ENCODE results near the gene PCDH8. TPM values are rescaled to one million over a fixed set of nuclear protein-coding genes. Genes with fewer than 3 reads are reported as not detected.
A peak's percentile ranks its signal among the peaks of the same experiment; 100 is the strongest.

PCDH8 gene
- total RNA-seq, 1 donor from 2014 or later: not detected

GRCh38 chr13:52868190-52868589, 19.8 kb upstream of the PCDH8 start:
- intact Hi-C loops (cut with DNase I): no loop called here
- Histone ChIP-seq H3K4me3 (no peak overlapping the region), H3K27ac (no peak overlapping the region), H3K36me3 (no peaks in the 10 kb centered on the region), H3K27me3 (no peaks in the 10 kb centered on the region), H3K9me3 (no peaks in the 10 kb centered on the region), H3K4me1 (no peaks in the 10 kb centered on the region)
- no peak for DNase-seq (ENCODE audit: low spot score in 2 of 2)
- no peak for TF ChIP-seq CTCF (IDR thresholded peaks at IDR 0.05)

GRCh38 chr13:52864941-52865340, 16.5 kb upstream of the PCDH8 start:
- H3K27me3 ChIP-seq: no peaks in the 10 kb centered on the region
- intact Hi-C loops (cut with DNase I): no loop called here
- H3K36me3 ChIP-seq: no peaks in the 10 kb centered on the region
- H3K9me3 ChIP-seq: no peaks in the 10 kb centered on the region
- H3K4me1 ChIP-seq: no peaks in the 10 kb centered on the region
- H3K27ac ChIP-seq: no peak overlapping the region
- H3K4me3 ChIP-seq: no peak overlapping the region
- no peak for DNase-seq (ENCODE audit: low spot score in 2 of 2)
- no peak for TF ChIP-seq CTCF (IDR thresholded peaks at IDR 0.05)

DNA sequence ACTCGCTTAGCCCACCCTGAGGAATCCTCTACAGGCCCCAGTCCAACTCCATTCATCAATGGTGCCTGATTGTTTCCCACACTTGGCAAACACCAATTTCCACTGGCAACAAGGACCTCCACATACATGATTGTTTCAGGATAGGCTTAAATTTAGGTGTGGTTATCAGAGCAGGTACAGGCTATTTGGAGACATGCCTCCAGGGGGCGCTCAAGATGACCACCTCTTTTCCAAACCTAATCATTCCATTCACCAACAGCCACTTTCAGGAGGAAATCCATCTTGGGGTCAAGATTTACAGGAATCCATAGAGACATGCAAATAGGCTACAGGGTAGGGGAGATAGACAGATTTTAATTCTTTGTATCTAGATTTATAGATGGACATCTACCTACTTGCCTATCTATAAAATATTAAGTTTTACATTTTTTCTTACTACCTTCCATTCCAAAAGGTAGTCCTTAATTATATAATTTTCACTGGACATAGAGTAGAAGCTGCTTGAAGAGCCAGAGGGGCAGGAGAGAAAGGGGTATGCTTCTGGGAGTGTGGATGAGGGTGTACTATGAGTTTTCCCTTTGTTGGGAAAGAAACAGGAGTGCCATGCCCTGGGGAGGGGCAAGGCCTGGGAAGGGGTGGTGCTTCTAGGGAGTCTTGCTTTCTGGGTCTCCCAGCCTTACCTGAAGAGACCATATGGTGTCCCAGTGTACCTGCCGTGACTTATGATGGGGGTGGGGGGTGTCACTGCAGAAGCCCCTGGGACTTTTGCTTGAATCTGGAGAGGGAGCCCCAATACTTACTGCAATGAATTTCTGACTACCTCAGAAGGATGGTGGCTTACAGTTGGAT, 14.1 kb upstream of the PCDH8 start:
- Histone ChIP-seq H3K27me3 (no peaks in the 10 kb centered on the region), H3K27ac (no peak overlapping the region), H3K4me1 (no peaks in the 10 kb centered on the region), H3K4me3 (no peak overlapping the region), H3K9me3 (no peaks in the 10 kb centered on the region), H3K36me3 (no peaks in the 10 kb centered on the region)
- DNase-seq (ENCODE audit: low spot score in 2 of 2): no peak
- TF ChIP-seq CTCF (IDR thresholded peaks at IDR 0.05): peak in 2 of 3 experiments; percentile 13 to 47
- intact Hi-C loops (cut with DNase I): no loop called here

DNA sequence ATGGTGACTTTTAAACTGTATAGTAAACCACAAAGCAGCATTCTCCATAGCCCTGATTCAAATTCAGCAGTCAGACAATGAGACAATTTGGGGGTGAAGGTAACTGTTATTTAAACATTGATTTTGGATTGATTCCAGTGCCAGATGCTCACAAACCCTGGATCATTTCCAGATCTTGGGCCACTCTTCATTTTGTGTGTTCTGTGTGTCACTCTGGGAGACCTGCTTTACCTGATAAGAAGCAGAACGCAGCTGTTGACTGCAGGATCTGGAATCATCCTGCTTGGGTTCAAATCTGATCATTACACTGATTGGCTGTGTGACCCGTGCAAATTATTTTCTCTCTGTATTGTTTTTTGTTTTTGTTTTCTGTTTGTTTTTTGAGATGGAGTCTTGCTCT, 4.0 kb upstream of the PCDH8 start:
- Histone ChIP-seq H3K27me3 (peaks cover 10% of the 10 kb centered on the region), H3K27ac (no peak overlapping the region), H3K4me1 (peaks cover 0 to 9% of the 10 kb centered on the region in 2 donors), H3K4me3 (no peak overlapping the region), H3K9me3 (no peaks in the 10 kb centered on the region), H3K36me3 (no peaks in the 10 kb centered on the region)
- intact Hi-C loops (cut with DNase I): loop anchor here (5.0 kb wide), 1 partner anchor 65 kb away; no protein-coding TSS in a partner anchor
- no peak for TF ChIP-seq CTCF (IDR thresholded peaks at IDR 0.05)
- DNase-seq (ENCODE audit: low spot score in 2 of 2): no peak

DNA sequence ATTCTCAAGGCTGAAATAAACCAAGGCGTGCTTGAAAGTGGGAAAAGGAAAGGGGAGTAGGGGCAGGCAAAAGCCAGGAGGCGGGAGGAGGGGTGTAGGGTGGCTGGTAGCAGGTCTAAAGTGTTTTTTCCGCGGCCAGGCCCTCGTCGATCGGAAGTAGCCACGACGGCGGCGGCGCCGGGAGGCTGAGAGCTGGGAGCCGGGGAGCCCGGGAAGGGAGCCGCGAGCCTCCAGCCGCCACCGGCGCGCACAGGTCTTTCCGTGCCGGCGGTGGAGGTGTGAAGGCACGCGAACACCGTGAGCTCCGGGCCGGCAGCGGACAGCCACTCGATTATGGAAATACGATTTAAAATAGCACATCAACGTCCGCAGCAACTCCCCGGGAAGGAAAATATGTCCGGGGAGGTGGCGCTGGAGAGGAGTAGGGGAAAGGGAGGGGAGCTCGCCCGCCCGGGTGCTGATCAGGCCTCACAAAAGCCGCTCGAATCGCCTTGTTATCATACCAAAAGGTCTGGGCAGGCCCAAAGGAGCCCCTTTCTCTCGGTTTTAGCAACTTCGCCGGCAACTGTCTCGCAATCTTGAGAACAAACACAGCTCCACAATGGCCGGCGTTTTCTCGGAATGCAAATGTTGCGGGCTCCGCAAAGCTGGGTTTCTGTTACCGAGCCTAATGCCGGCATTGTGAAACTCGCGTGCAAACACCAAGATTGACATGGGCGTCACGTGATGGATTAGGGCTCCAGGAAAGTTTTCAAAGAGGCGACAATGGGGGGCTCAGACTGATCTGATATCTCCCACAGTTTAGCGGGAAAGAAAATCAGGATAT, 2.9 kb upstream of the PCDH8 start:
- H3K36me3 ChIP-seq: no peaks in the 10 kb centered on the region
- H3K27ac ChIP-seq: peak overlapping the region; percentile 35 to 60
- H3K4me1 ChIP-seq: peaks cover 0 to 9% of the 10 kb centered on the region in 2 donors
- H3K27me3 ChIP-seq: peaks cover 19% of the 10 kb centered on the region
- no peak for TF ChIP-seq CTCF (IDR thresholded peaks at IDR 0.05)
- intact Hi-C loops (cut with DNase I): loop anchor here (5.0 kb wide), 1 partner anchor 66 kb away; no protein-coding TSS in a partner anchor
- no peaks in the 10 kb centered on the region for H3K9me3 ChIP-seq
- no peak for DNase-seq (ENCODE audit: low spot score in 2 of 2)
- peak overlapping the region; percentile 59 to 67 for H3K4me3 ChIP-seq

Data from ascending aorta (tissue), 2 donors.